ENCODE data around the gene EBF4. TPM values are rescaled to one million over a fixed set of nuclear protein-coding genes. Genes with fewer than 3 reads are reported as not detected.
A peak's percentile ranks its signal among the peaks of the same experiment; 100 is the strongest.

Gene EBF4
- total RNA-seq, 1 experiment from 2014 or later: 0.06 TPM

DNA sequence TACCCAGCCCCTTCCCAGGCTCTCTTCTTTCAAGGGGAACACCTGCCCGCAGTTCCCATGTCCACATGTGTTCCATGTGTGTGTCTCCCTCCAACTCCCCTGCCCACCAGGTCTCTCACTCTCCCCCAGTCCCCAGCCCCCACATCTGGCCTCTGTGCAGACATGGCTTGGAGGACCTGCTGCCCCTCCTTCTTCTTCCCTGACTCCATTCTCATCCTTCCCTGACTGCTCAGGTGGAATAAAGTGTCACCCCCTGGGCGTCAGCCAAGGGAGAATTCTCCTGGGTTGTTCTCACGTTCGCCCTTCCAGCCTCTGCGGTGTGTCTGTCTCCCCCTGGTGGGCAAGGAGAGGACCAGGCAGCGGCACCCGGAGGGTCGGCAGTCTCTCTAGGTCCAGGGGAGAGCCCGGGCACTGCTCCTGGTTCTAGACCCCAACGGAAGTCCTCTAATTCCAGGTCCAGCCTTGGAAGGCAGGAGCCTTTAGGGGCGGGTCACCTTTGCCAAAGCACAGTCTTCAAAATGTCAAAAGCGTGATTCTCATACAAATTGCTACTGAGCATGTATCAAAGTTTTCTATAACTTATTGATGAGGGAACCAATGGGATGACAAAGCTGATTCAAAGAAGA lies 50.5 kb downstream of the EBF4 start:
- peak; percentile 45 for DNase-seq (ENCODE audit: low read depth)

- DNase-seq (ENCODE audit: low read depth): no peak
Measured at GRCh38 chr20:2745060-2745910, 52.7 kb downstream of the EBF4 start.

DNA sequence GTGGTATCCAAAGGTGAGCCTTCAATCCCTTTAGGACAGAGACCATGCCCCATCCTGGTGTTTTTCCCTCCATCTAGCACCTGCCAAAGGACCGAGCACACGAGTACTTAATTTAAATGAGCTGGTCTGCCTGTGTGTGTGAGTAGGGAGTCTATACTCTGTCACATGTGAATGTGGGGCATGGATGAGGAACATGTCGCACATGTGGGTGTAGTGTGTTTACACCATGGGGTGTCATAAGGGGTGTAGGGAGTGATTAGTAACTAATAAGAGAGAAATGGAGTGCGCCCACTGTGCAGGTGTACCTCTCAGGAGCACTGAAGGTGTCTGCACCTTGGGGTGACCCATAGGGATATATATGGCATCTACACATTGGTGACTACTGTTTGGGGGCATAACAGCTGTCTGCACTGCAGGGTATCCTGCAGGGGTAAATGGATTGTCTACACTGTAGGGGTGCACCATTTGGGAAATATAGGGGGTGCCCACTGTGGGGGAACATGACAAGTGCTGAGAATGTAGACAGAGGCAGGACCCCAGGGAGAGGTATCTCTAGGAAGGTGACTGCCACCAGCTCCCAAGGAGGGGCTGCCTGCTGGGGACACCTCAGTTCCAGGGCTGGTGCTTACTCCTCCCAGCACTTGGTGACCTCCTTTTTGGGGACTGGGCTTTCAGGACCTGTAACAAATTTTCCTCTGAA lies 53.5 kb downstream of the EBF4 start:
- DNase-seq (ENCODE audit: low read depth): no peak

- DNase-seq (ENCODE audit: low read depth): no peak
Measured at GRCh38 chr20:2746636-2747265, 54.2 kb downstream of the EBF4 start.

DNA sequence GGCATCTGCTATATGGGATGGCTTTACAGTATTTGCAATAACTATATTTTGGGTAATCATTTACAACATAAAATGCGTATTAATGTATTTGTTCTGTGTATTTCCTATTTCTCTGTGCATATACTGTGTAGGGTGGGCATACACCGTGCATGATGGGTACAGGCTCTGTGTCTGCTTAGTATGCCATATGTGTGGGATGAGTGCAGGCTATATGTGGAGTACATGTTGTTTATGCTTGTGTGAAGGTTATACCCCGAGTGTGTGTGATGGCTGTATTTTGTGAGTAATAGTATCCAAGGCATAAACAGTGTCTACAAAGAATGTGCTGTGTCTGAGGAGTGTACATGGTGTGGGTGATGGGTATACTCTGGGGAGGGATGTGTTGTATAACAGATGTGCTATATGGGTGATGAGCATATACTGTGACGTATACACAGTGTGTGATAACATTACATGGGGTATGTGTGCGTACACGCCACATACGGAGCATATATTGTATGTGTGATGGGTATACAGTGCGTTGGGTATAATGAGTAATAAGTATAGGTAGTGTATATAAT lies 55.2 kb downstream of the EBF4 start:
- DNase-seq (ENCODE audit: low read depth): no peak

GRCh38 chr20:2748551-2749342 lies 56.2 kb downstream of the EBF4 start:
- DNase-seq (ENCODE audit: low read depth): no peak

DNA sequence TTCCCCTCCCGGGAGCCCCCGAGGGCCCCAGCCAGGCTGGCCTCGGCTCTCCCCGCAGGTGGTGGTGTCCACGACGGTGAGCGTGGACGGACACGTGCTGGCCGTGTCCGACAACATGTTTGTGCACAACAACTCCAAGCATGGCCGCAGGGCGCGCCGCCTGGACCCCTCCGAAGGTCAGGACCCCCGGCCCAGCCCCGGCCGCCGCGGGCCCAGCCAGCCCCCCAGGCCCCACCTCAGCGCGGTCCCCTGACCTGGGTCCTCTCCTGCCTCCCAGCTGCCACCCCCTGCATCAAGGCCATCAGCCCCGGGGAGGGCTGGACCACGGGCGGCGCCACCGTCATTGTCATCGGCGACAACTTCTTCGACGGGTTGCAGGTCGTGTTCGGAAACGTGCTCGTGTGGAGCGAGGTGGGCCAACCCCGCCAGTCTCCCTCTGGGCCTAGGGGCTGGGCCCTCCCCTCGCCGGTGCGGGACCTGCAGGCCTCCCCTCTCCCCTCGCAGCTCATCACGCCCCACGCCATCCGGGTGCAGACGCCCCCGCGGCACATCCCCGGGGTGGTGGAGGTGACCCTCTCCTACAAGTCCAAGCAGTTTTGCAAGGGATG lies 56.9 kb downstream of the EBF4 start:
- DNase-seq (ENCODE audit: low read depth): no peak

DNA sequence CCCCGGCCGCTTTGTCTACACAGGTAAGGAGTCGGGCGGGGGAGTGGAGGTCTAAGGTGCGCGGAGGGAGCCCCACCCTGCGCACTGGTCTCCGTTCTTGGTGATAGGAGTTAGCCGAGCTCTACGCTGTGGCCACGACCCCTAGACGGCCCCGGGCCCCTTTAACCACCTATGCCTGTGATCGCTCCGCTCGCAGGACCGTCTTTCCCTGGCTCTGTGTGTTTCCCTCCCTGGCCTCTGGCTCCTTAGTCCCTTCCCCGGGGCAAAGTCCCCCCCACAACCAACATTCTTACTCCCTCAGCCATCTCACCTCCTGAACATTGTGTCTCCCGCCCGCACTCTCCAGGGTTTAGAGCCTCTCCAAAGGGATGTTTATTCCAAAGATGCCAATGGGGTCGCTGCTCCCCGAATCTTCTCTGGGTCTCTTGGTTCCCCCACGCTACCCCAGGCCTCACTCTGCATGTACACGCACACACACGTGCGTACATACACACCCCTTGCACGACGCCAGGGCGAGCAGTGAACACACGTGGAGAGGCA lies 57.4 kb downstream of the EBF4 start:
- no peak for DNase-seq (ENCODE audit: low read depth)

DNA sequence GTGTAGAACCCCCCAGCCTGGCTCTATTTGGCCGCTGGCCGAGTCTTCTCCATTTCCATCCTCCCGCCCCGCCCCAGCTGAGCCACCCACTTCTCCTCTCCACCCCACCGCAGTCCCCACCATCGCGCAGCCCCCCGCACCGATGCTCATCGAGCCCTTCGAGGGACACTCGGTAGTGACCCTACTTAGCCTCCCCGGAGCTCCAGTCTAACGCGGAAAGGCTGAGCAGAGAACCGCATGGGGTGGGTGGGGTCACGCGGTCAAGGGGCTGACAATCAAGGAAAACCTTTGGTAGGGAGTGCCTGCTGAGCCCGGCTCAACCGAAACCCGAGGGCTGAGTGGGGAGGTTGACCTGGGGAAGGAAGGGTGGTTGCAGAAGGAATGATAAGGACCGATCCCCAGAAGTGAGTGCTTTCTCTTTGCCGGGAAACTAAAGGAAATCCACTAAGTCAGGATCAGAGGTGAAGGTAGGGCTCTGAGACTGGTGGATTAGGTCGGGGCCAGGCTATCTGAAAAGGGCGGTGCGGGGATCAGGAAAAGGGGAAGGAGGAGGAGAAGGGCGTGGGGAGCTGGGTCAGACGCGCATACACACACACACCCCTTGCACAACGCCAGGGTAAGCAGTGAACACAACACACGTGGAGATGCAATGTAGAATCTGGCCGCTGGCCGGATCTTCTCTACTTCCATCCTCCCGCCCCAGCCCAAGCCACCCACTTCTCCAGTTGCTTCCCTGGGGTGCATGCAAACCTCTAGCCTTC lies 58.1 kb downstream of the EBF4 start:
- DNase-seq (ENCODE audit: low read depth): peak; percentile 37

- no peak for DNase-seq (ENCODE audit: low read depth)
Measured at GRCh38 chr20:2751347-2751877, 58.8 kb downstream of the EBF4 start.

GRCh38 chr20:2751878-2752566 lies 59.4 kb downstream of the EBF4 start:
- DNase-seq (ENCODE audit: low read depth): no peak

DNA sequence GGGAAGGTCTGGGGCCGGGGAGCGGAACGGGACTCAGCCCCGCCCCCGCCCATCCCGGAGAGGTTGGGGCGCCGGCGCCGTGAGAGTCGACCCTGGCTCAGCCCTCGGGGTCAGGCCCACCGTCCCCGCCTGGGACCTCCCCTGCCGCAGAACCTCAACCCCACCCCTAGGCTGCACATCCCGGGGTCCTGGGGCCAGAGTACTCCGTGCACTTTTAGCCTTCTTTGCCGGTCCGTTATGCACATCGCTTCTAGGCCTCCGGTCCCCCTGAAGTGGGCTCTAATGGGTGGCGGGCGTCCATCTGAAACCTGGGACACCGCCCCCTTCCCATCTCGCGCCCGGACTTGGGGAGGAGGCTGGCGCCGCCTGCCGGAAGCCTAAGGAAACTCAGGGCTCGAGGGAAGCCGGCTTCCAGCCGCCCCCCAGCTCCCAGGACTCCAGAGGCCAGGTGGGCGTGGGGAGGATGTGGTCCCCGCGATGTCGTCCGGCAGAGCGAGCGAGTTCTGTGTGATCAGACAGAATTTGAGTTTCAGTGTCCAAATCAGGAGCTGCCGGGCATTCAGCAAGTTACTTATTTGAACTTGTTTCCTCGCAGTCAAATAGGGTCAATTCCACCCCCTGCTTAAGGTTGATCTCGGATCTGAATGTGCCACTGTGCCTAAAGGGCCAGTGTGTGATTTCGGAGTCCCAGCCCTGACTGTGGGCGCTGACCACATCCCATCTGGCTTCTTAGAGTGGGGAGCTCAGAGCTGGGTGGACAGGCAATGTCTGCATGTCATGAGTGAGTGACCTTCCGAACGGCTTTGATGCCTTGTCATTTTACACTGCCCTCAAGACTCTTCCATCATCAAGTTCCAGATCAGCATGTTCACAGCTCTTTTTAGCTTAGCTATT lies 60.2 kb downstream of the EBF4 start:
- DNase-seq (ENCODE audit: low read depth): peak; percentile 26

DNA sequence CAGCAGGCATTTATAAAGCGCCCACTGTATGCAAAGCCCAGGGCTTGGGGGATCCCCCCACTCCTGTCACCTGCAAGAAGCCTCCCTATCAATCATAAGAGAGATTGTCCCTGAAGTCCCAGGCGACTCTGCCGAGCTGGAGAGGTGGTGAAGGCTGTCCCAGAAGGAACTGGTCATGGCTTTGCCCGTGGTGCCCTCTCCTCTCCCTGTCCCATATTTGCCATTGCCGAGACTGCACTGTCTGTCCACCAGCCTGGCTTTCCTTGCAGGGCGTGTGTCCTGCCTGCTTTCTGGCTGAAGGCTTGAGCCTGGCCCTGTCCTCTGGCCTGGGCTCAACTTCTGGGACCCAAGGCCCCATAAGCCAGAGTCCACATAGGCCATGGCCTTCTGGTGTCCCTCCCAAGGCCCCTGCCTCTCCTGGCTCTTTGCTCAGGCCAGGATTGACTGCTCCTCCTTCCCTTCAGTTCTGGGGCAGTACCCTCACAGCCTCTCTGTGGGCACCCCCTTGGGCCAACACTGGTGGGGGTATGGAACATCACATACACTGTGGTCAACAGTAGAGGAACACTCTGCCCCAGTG lies 61.0 kb downstream of the EBF4 start:
- DNase-seq (ENCODE audit: low read depth): no peak

DNA sequence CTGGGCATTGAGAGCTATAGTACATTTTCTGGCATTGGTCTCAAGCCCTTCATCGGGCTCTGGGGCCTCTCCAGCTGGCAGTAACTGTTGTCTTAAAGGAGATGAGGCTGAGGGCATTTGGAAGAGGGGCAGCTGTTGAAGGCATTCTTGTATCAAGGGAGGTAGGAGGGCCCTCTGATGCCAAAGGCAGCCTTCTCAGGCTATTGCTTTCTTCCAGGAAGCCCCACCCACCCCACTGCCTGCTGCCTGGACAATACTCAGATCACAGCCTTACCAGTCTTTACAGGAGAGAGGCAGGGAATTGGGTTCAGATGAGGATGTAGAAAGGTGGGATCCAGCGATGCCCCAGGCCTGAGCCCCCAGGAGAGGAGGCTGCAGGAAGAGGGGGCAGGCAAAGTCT lies 61.8 kb downstream of the EBF4 start:
- DNase-seq (ENCODE audit: low read depth): peak; percentile 31

GRCh38 chr20:2755451-2756055 lies 63.0 kb downstream of the EBF4 start:
- DNase-seq (ENCODE audit: low read depth): no peak

DNA sequence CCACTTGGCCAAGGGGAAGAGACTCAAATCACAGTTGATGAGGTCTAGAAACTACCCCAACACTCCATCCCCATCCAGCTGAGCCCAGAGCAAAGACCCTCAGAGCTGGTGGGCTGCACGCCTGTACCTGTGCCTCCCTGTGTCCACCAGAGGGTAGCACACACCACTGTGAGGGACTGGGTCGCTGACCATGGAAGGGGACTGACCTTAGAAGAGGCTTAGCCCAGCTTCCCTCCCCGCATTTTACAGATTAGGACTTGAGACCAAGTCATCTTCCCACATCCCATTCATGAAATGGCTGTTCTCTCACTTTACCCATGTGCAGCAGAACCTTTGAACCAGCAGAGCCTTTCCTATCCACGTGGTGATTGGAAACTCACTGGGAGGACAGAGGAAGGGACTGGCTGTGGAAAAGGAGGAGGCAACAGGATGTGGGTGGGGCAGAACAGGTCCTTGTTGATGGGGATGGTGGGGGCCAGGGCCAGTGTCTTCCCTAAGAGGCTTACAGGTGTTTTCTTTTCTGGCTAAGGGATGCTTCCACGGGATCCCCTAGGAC lies 63.6 kb downstream of the EBF4 start:
- DNase-seq (ENCODE audit: low read depth): peak; percentile 51
